Mammary epithelial cell (primary cell): ENCODE results near the gene CIAO3.

Experiments
- CTCF ChIP-seq, 2 donors: IDR thresholded peaks in 1 of 2; conservative IDR thresholded peaks in 1 of 2; 2 replicates each; pipeline ENCODE4 v1.5.1; 2011 to 2012; ENCODE audit warnings: inconsistent platforms in 2 of 2, low read length in 2 of 2, mild to moderate bottlenecking in 2 of 2, control low read depth in 1 of 2, low read depth in 1 of 2; ENCODE audit not compliant: insufficient read depth in 1 of 2; ENCODE audit errors: extremely low read depth in 1 of 2
- EZH2 ChIP-seq: IDR thresholded peaks from 2 replicates; pipeline ENCODE4 v1.6.1; 2012; ENCODE audit warnings: low read length, inconsistent platforms, borderline replicate concordance

- TF ChIP-seq CTCF (conservative IDR thresholded peaks at IDR 0.05 in 1 of 2, IDR thresholded peaks at IDR 0.05 in 1 of 2; ENCODE audit: extremely low read depth in 1 of 2, insufficient read depth in 1 of 2, low read depth in 1 of 2, low read length in 2 of 2) (no peak), EZH2 (no peak)
Observed at GRCh38 chr16:772959-773358, 32.2 kb upstream of the CIAO3 start.
